Psoas muscle (tissue), 8 donors: ENCODE data around the gene FAF2. TPM values are rescaled to one million over a fixed set of nuclear protein-coding genes. Genes with fewer than 3 reads are reported as not detected.

Experiments used
- ATAC-seq, 4 donors: fragments of 200-7000 bp; cut with Tn5 transposase; one replicate each; pipeline ENCODE4 v1.9.1; 2020; ENCODE audit warnings: moderate library complexity in 3 of 4, mild to moderate bottlenecking in 2 of 4
- DNase-seq, 2 donors: peaks; one replicate each; pipeline ENCODE4 v3.0.0-alpha.2; 2020
- H3K27ac ChIP-seq: fragments of 200-600 bp; one replicate; pipeline ENCODE4 v1.8.0; 2022
- H3K27me3 ChIP-seq, 3 donors: fragments of 200-600 bp in 1 of 3; one replicate each; pipeline versions ENCODE4 v1.6.1 to v1.8.0; 2013 to 2022; ENCODE audit warnings: low read length in 2 of 3, mild to moderate bottlenecking in 2 of 3, moderate library complexity in 1 of 3; ENCODE audit not compliant: insufficient read depth in 3 of 3
- H3K36me3 ChIP-seq, 2 donors: fragments of 200-600 bp in 1 of 2; one replicate each; pipeline versions ENCODE4 v1.6.1 to v1.8.0; 2013 to 2022; ENCODE audit warnings: low read depth in 1 of 2, mild to moderate bottlenecking in 1 of 2, moderate library complexity in 1 of 2; ENCODE audit not compliant: insufficient read depth in 1 of 2
- H3K4me1 ChIP-seq: fragments of 200-600 bp; one replicate; pipeline ENCODE4 v1.8.0; 2022
- H3K4me3 ChIP-seq: fragments of 200-600 bp; one replicate; pipeline ENCODE4 v1.8.0; 2022; ENCODE audit warnings: mild to moderate bottlenecking
- H3K9me3 ChIP-seq: fragments of 200-600 bp; one replicate; pipeline ENCODE4 v1.8.0; 2022
- whole genome bisulfite sequencing, 3 donors: extraction: QIAGEN DNeasy Blood & Tissue Kit; methylation state at CpG; one replicate each; pipeline versions ENCODE4 v1.1.6 to v1.1.7; 2013; 5-methylcytosine and 5-hydroxymethylcytosine counted together
- intact Hi-C, 2 donors: fragments of 100-400 bp; cut with DNase I; formaldehyde crosslinking; loops; one replicate each; pipeline versions ENCODE4 v1.11.0 to v1.14.2; 2022
- polyA plus RNA-seq, 3 donors: library from polyadenylated mRNA; stranded (reverse); fragments of 200-250 nt; gene quantifications; one replicate each; pipeline ENCODE4 v1.2.3, GENCODE V29; 2013
- total RNA-seq, 4 donors: library from RNA; stranded (reverse); fragmentation: NEBNext Ultra II Directional in 2 of 4; extraction: Animal tissue kit (Norgen Biotek cat#: 25700) in 2 of 4; gene quantifications; one replicate each; pipeline versions ENCODE4 v1.2.1 to v1.2.4, GENCODE V29; 2021 to 2023
- TF ChIP-seq, protein P1 (sequence below): fragments of 200-600 bp; IDR thresholded peaks from one replicate; pipeline ENCODE4 v1.8.0; 2022; ENCODE audit warnings: antibody characterized with exemption
- donor health status: healthy with polysubstance abuse.
- donor health status: DM: no; HTN: no; CAD: no; lungs with moderate emphysema.
- donor health status: Bipolar disorder and iron deficiency.
- donor health status: healthy.
- donor health status: DM: yes; HTN: yes; CAD: no.
- donor health status: DM: no; HTN: no; CAD: no.
- donor health status: DM: no; HTN: no; CAD: no.
- donor health status: DM: yes; HTN: yes; CAD: no.

Gene FAF2
- total and polyA plus RNA-seq, 7 donors = 8.4 to 22.8 (median 14.7) TPM

GRCh38 chr5:176517053-176517661 is 69.0 kb downstream of the FAF2 start:
- Histone ChIP-seq H3K27ac (no peak overlapping the region), H3K36me3 (no peaks in the 10 kb centered on the region), H3K9me3 (no peaks in the 10 kb centered on the region), H3K27me3 (no peaks in the 10 kb centered on the region), H3K4me3 (no peak overlapping the region), H3K4me1 (no peaks in the 10 kb centered on the region)
- TF ChIP-seq, protein P1, sequence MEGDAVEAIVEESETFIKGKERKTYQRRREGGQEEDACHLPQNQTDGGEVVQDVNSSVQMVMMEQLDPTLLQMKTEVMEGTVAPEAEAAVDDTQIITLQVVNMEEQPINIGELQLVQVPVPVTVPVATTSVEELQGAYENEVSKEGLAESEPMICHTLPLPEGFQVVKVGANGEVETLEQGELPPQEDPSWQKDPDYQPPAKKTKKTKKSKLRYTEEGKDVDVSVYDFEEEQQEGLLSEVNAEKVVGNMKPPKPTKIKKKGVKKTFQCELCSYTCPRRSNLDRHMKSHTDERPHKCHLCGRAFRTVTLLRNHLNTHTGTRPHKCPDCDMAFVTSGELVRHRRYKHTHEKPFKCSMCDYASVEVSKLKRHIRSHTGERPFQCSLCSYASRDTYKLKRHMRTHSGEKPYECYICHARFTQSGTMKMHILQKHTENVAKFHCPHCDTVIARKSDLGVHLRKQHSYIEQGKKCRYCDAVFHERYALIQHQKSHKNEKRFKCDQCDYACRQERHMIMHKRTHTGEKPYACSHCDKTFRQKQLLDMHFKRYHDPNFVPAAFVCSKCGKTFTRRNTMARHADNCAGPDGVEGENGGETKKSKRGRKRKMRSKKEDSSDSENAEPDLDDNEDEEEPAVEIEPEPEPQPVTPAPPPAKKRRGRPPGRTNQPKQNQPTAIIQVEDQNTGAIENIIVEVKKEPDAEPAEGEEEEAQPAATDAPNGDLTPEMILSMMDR = no peak
- WGBS, 3 donors = 66 to 74% (median 71%) methylated on average over 7 of the region's 7 CpGs
- ATAC-seq = no peak
- intact Hi-C loops = no loop called here
- DNase-seq = no peak

GRCh38 chr5:176519810-176520720 is 71.9 kb downstream of the FAF2 start:
- no peaks in the 10 kb centered on the region for H3K9me3 ChIP-seq
- H3K4me1 ChIP-seq = no peaks in the 10 kb centered on the region
- H3K4me3 ChIP-seq = no peak overlapping the region
- no peaks in the 10 kb centered on the region for H3K27me3 ChIP-seq
- no peak for ATAC-seq
- intact Hi-C loops = no loop called here
- no peak for DNase-seq
- no peaks in the 10 kb centered on the region for H3K36me3 ChIP-seq
- 66 to 71% (median 68%) methylated on average over 16 of the region's 16 CpGs for WGBS, 3 donors
- no peak overlapping the region for H3K27ac ChIP-seq
- TF ChIP-seq, protein P1 = no peak

GRCh38 chr5:176521286-176521685 is 73.1 kb downstream of the FAF2 start:
- intact Hi-C loops = no loop called here

DNA sequence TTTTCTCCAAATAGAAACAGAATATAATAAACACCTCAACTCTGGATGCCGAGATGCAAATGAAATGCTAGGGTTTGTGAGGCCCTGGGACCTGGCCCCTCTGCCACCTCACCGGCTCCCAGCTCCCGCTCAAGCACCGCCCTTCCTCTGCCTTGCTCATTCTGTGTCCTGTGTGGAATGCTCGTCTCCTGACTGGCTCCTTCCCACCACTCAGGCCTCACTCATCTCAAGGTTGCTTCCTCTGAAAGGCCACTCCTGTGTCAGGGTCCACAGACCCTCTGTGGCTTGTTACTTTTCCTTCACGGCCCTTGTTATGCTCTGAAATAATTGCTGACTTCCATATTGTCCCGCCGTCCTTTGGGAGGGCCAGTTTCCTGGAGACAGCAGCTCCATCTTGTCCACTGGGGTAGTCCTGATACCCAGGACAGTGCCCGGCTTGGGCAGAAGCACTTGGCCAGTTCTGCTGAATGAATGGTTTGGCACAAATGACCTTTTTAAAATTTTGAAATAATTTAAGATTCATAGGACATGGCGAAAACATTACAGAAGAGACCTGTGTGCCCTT is 73.6 kb downstream of the FAF2 start:
- Histone ChIP-seq H3K36me3 (no peaks in the 10 kb centered on the region), H3K4me1 (no peaks in the 10 kb centered on the region), H3K27ac (no peak overlapping the region), H3K9me3 (no peaks in the 10 kb centered on the region), H3K4me3 (no peak overlapping the region), H3K27me3 (no peaks in the 10 kb centered on the region)
- DNase-seq (no peak), ATAC-seq (no peak)
- intact Hi-C loops = no loop called here
- TF ChIP-seq, protein P1 = no peak
- WGBS, 3 donors = 61 to 76% (median 62%) methylated on average over 10 of the region's 10 CpGs

More at GRCh38 chr5:176521286-176521685, 73.1 kb downstream of the FAF2 start:
- no peak for DNase-seq
- H3K27me3 ChIP-seq = no peaks in the 10 kb centered on the region
- no peak overlapping the region for H3K4me3 ChIP-seq
- no peak overlapping the region for H3K27ac ChIP-seq
- ATAC-seq = no peak
- 79 to 86% (median 86%) methylated on average over 7 of the region's 7 CpGs for WGBS, 3 donors
- no peaks in the 10 kb centered on the region for H3K36me3 ChIP-seq
- TF ChIP-seq, protein P1 = no peak
- H3K9me3 ChIP-seq = no peaks in the 10 kb centered on the region
- no peaks in the 10 kb centered on the region for H3K4me1 ChIP-seq
